D721Med (cell line): ENCODE data around the gene HOXA3.

Experiments
- DNase-seq: peaks from one replicate; pipeline ENCODE4 v3.0.0; 2011; ENCODE audit warnings: low spot score; ENCODE audit not compliant: insufficient read length
- FAIRE-seq: peaks from 2 replicates; lab custom pipeline; 2011; peaks lifted over from hg19 to GRCh38; lab: Jason Lieb, UNC
- CTCF ChIP-seq: IDR thresholded peaks from 2 replicates; pipeline ENCODE4 v1.5.1; 2012; ENCODE audit warnings: mild to moderate bottlenecking, control low read depth; ENCODE audit not compliant: insufficient read depth; ENCODE audit errors: missing control alignments

HOXA3 gene

GRCh38 chr7:27110186-27111031 lies 42.0 kb downstream of the HOXA3 start:
- FAIRE-seq (no peak), DNase-seq (no peak)
- TF ChIP-seq CTCF: no peak

GRCh38 chr7:27109466-27110185 lies 42.8 kb downstream of the HOXA3 start:
- TF ChIP-seq CTCF: no peak
- FAIRE-seq: no peak
- DNase-seq: no peak

- FAIRE-seq (no peak), DNase-seq (no peak)
- no peak for TF ChIP-seq CTCF
Measured at GRCh38 chr7:27108390-27109127, 43.8 kb downstream of the HOXA3 start.

GRCh38 chr7:27107391-27108381 lies 44.7 kb downstream of the HOXA3 start:
- no peak for DNase-seq

GRCh38 chr7:27106901-27107240 lies 45.5 kb downstream of the HOXA3 start:
- FAIRE-seq (no peak), DNase-seq (no peak)
- no peak for TF ChIP-seq CTCF

More at GRCh38 chr7:27107391-27108381, 44.7 kb downstream of the HOXA3 start:
- FAIRE-seq: no peak
- TF ChIP-seq CTCF: no peak

- TF ChIP-seq CTCF: no peak
- no peak for FAIRE-seq
- no peak for DNase-seq
Measured at GRCh38 chr7:27106181-27106900, 46.0 kb downstream of the HOXA3 start.
